Measurements from ENCODE around the gene CACNA2D2.
A peak's percentile ranks its signal among the peaks of the same experiment; 100 is the strongest.

Gene CACNA2D2

GRCh38 chr3:50319894-50320625, 183.4 kb downstream of the CACNA2D2 start:
- Histone ChIP-seq H3K9ac (ENCODE audit: low read length) (peak overlapping the region; percentile 95; the same call in 1 of the 2 replicates), H3K9me2 (replicated peaks; ENCODE audit: insufficient read depth, low read length) (no peaks in the 10 kb centered on the region), H3K4me3 (ENCODE audit: low read length) (peak overlapping the region; percentile 83), H3K4me1 (ENCODE audit: low read length) (0 out of 2 replicates have a peak, but pooled peaks cover 8% of the 10 kb centered on the region), H3K36me3 (replicated peaks; ENCODE audit: insufficient read depth, low read length) (no peaks in the 10 kb centered on the region), H3K27me3 (replicated peaks; ENCODE audit: insufficient read depth, low read length) (no peaks in the 10 kb centered on the region), H3F3A (ENCODE audit: insufficient read depth, low read length) (no peaks in the 10 kb centered on the region), H4K20me1 (ENCODE audit: insufficient read depth, low read length) (no peaks in the 10 kb centered on the region), H3K9me3 (replicated peaks; ENCODE audit: insufficient read depth, low read length) (no peaks in the 10 kb centered on the region), H3K79me2 (ENCODE audit: low read length) (peaks cover 12% of the 10 kb centered on the region; the same call in 1 of the 2 replicates), H3K27ac (ENCODE audit: low read length) (peak overlapping the region; percentile 11; the same call in 1 of the 2 replicates), H2AFZ (ENCODE audit: low read length) (no peak overlapping the region), H3K4me2 (ENCODE audit: low read depth, low read length) (peak overlapping the region; percentile 96)
- DNase-seq, result no peak
- TF ChIP-seq EZH2 (optimal IDR thresholded peaks at IDR 0.05; ENCODE audit: low read depth, low read length) (no peak), EZH2phosphoT487 (IDR thresholded peaks at IDR 0.05; ENCODE audit: low read length) (no peak), CTCF (IDR thresholded peaks at IDR 0.05; ENCODE audit: low read length) (no peak)

- peaks cover 12% of the 10 kb centered on the region; the same call in 1 of the 2 replicates for H3K79me2 ChIP-seq (ENCODE audit: low read length)
- H4K20me1 ChIP-seq (ENCODE audit: insufficient read depth, low read length), result no peaks in the 10 kb centered on the region
- H3K9me3 ChIP-seq (replicated peaks; ENCODE audit: insufficient read depth, low read length), result no peaks in the 10 kb centered on the region
- no peaks in the 10 kb centered on the region for H3K9me2 ChIP-seq (replicated peaks; ENCODE audit: insufficient read depth, low read length)
- H3K9ac ChIP-seq (ENCODE audit: low read length), result no peak overlapping the region
- H3K4me1 ChIP-seq (ENCODE audit: low read length), result 0 out of 2 replicates have a peak, but pooled peaks cover 8% of the 10 kb centered on the region
- no peaks in the 10 kb centered on the region for H3K36me3 ChIP-seq (replicated peaks; ENCODE audit: insufficient read depth, low read length)
- no peak overlapping the region for H3K4me3 ChIP-seq (ENCODE audit: low read length)
- no peak overlapping the region for H3K27ac ChIP-seq (ENCODE audit: low read length)
- no peak overlapping the region for H2AFZ ChIP-seq (ENCODE audit: low read length)
- no peaks in the 10 kb centered on the region for H3K27me3 ChIP-seq (replicated peaks; ENCODE audit: insufficient read depth, low read length)
- H3K4me2 ChIP-seq (ENCODE audit: low read depth, low read length), result no peak overlapping the region
- TF ChIP-seq CTCF (IDR thresholded peaks at IDR 0.05; ENCODE audit: low read length) (no peak), EZH2phosphoT487 (IDR thresholded peaks at IDR 0.05; ENCODE audit: low read length) (no peak), EZH2 (optimal IDR thresholded peaks at IDR 0.05; ENCODE audit: low read depth, low read length) (no peak)
- H3F3A ChIP-seq (ENCODE audit: insufficient read depth, low read length), result no peaks in the 10 kb centered on the region
- DNase-seq, result no peak
These were observed 184.1 kb downstream of the CACNA2D2 start for GRCh38 chr3:50319181-50319893.

- no peaks in the 10 kb centered on the region for H3K36me3 ChIP-seq (replicated peaks; ENCODE audit: insufficient read depth, low read length)
- TF ChIP-seq CTCF (IDR thresholded peaks at IDR 0.05; ENCODE audit: low read length) (no peak), EZH2phosphoT487 (IDR thresholded peaks at IDR 0.05; ENCODE audit: low read length) (no peak), EZH2 (optimal IDR thresholded peaks at IDR 0.05; ENCODE audit: low read depth, low read length) (no peak)
- no peaks in the 10 kb centered on the region for H3F3A ChIP-seq (ENCODE audit: insufficient read depth, low read length)
- H3K9me3 ChIP-seq (replicated peaks; ENCODE audit: insufficient read depth, low read length), result no peaks in the 10 kb centered on the region
- 0 out of 2 replicates have a peak, but pooled peaks cover 8% of the 10 kb centered on the region for H3K4me1 ChIP-seq (ENCODE audit: low read length)
- no peak for DNase-seq
- H3K4me2 ChIP-seq (ENCODE audit: low read depth, low read length), result no peak overlapping the region
- H2AFZ ChIP-seq (ENCODE audit: low read length), result no peak overlapping the region
- H3K27ac ChIP-seq (ENCODE audit: low read length), result no peak overlapping the region
- no peaks in the 10 kb centered on the region for H3K27me3 ChIP-seq (replicated peaks; ENCODE audit: insufficient read depth, low read length)
- H3K4me3 ChIP-seq (ENCODE audit: low read length), result no peak overlapping the region
- peaks cover 12% of the 10 kb centered on the region; the same call in 1 of the 2 replicates for H3K79me2 ChIP-seq (ENCODE audit: low read length)
- H4K20me1 ChIP-seq (ENCODE audit: insufficient read depth, low read length), result no peaks in the 10 kb centered on the region
- H3K9ac ChIP-seq (ENCODE audit: low read length), result no peak overlapping the region
- H3K9me2 ChIP-seq (replicated peaks; ENCODE audit: insufficient read depth, low read length), result no peaks in the 10 kb centered on the region
These were observed 184.8 kb downstream of the CACNA2D2 start for GRCh38 chr3:50318615-50319014.
